ENCODE data around the gene HRK.

GRCh38 chr12:116832353-116832752, 48.9 kb downstream of the HRK start:
- no peak for TF ChIP-seq RXRA (IDR thresholded peaks at IDR 0.05)
- TF ChIP-seq RAD21 (IDR thresholded peaks at IDR 0.05): no peak
- TF ChIP-seq, protein P1, sequence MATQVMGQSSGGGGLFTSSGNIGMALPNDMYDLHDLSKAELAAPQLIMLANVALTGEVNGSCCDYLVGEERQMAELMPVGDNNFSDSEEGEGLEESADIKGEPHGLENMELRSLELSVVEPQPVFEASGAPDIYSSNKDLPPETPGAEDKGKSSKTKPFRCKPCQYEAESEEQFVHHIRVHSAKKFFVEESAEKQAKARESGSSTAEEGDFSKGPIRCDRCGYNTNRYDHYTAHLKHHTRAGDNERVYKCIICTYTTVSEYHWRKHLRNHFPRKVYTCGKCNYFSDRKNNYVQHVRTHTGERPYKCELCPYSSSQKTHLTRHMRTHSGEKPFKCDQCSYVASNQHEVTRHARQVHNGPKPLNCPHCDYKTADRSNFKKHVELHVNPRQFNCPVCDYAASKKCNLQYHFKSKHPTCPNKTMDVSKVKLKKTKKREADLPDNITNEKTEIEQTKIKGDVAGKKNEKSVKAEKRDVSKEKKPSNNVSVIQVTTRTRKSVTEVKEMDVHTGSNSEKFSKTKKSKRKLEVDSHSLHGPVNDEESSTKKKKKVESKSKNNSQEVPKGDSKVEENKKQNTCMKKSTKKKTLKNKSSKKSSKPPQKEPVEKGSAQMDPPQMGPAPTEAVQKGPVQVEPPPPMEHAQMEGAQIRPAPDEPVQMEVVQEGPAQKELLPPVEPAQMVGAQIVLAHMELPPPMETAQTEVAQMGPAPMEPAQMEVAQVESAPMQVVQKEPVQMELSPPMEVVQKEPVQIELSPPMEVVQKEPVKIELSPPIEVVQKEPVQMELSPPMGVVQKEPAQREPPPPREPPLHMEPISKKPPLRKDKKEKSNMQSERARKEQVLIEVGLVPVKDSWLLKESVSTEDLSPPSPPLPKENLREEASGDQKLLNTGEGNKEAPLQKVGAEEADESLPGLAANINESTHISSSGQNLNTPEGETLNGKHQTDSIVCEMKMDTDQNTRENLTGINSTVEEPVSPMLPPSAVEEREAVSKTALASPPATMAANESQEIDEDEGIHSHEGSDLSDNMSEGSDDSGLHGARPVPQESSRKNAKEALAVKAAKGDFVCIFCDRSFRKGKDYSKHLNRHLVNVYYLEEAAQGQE (IDR thresholded peaks at IDR 0.05): no peak
- TF ChIP-seq, protein P2, sequence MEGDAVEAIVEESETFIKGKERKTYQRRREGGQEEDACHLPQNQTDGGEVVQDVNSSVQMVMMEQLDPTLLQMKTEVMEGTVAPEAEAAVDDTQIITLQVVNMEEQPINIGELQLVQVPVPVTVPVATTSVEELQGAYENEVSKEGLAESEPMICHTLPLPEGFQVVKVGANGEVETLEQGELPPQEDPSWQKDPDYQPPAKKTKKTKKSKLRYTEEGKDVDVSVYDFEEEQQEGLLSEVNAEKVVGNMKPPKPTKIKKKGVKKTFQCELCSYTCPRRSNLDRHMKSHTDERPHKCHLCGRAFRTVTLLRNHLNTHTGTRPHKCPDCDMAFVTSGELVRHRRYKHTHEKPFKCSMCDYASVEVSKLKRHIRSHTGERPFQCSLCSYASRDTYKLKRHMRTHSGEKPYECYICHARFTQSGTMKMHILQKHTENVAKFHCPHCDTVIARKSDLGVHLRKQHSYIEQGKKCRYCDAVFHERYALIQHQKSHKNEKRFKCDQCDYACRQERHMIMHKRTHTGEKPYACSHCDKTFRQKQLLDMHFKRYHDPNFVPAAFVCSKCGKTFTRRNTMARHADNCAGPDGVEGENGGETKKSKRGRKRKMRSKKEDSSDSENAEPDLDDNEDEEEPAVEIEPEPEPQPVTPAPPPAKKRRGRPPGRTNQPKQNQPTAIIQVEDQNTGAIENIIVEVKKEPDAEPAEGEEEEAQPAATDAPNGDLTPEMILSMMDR (IDR thresholded peaks at IDR 0.05; ENCODE audit: low read depth, low read length, missing input control): no peak
